Caco-2 (cell line): ENCODE data around the gene ABHD17B. TPM values are rescaled to one million over a fixed set of nuclear protein-coding genes. Genes with fewer than 3 reads are reported as not detected.

Experiments
- BruUV-seq: library from RNA; stranded (reverse); fragments of 400-500 nt; replicated peaks from 2 replicates; lab custom pipeline; 2021; lab: Mats Ljungman, UMichigan
- CTCF ChIA-PET: fragments of 300-600 bp; sonication (Branson Sonifier 250); formaldehyde crosslinking; loops from one replicate; lab custom pipeline; 2022; ENCODE audit warnings: antibody characterized with exemption; lab: Charles Lee
- POLR2A ChIA-PET: fragments of 300-600 bp; sonication (Branson Sonifier 250); formaldehyde crosslinking; loops from one replicate; lab custom pipeline; 2022; ENCODE audit warnings: antibody characterized with exemption; lab: Charles Lee
- DNase-seq, 2 experiments: peaks; one replicate each; pipeline versions ENCODE4 v3.0.0 to v3.0.0-alpha.2; 2020 to 2022
- H3K27me3 ChIP-seq: replicated peaks from 2 replicates; pipeline ENCODE4 v1.6.0; 2011; ENCODE audit warnings: low read length; ENCODE audit not compliant: control insufficient read depth, insufficient read depth
- H3K36me3 ChIP-seq: 2 replicates; pipeline ENCODE4 v1.5.1; 2011; ENCODE audit warnings: low read length; ENCODE audit not compliant: control insufficient read depth, insufficient read depth
- H3K4me1 ChIP-seq: fragments of 250-450 bp; sonication (Bioruptor Pico); 2 replicates; pipeline ENCODE4 v1.5.1; 2020; ENCODE audit warnings: mild to moderate bottlenecking
- H3K4me3 ChIP-seq: 2 replicates; pipeline ENCODE4 v1.5.1; 2011; ENCODE audit warnings: low read depth, mild to moderate bottlenecking, control low read depth, low read length
- H3K9me3 ChIP-seq: fragments of 250-450 bp; sonication (Bioruptor Pico); 2 replicates; pipeline ENCODE4 v1.5.1; 2020; ENCODE audit warnings: mild to moderate bottlenecking, moderate library complexity
- H3K27ac Mint-ChIP-seq: one replicate; pipeline ENCODE4 v1.8.0; 2022; ENCODE audit warnings: mixed read lengths; ENCODE audit not compliant: unreplicated experiment
- H3K27me3 Mint-ChIP-seq: one replicate; pipeline ENCODE4 v1.8.0; 2022; ENCODE audit warnings: mixed read lengths; ENCODE audit not compliant: insufficient read depth, unreplicated experiment
- H3K36me3 Mint-ChIP-seq: one replicate; pipeline ENCODE4 v1.8.0; 2022; ENCODE audit warnings: mild to moderate bottlenecking, mixed read lengths; ENCODE audit not compliant: insufficient read depth, unreplicated experiment
- H3K4me1 Mint-ChIP-seq: one replicate; pipeline ENCODE4 v1.8.0; 2022; ENCODE audit warnings: low read depth, mixed read lengths; ENCODE audit not compliant: unreplicated experiment
- H3K4me3 Mint-ChIP-seq: one replicate; pipeline ENCODE4 v1.8.0; 2022; ENCODE audit warnings: mild to moderate bottlenecking, moderate library complexity, mixed read lengths; ENCODE audit not compliant: unreplicated experiment
- H3K9me3 Mint-ChIP-seq: one replicate; pipeline ENCODE4 v1.8.0; 2022; ENCODE audit warnings: mixed read lengths; ENCODE audit not compliant: unreplicated experiment
- intact Hi-C: fragments of 100-400 bp; cut with micrococcal nuclease; formaldehyde crosslinking; loops from one replicate; pipeline ENCODE4 v1.10.0; 2022; ENCODE audit not compliant: unreplicated experiment
- total RNA-seq: library from RNA; stranded (reverse); gene quantifications from 2 replicates; pipeline ENCODE4 v1.2.3, GENCODE V29; 2022
- TF ChIP-seq, protein P1 (sequence below), 2 experiments: fragments of 200-600 bp in 1 of 2; IDR thresholded peaks; 1 replicate in 1 of 2; 2 replicates in 1 of 2; pipeline versions ENCODE4 v1.5.1 to v1.8.0; 2011 to 2022; ENCODE audit warnings: antibody characterized with exemption in 1 of 2, control low read depth in 1 of 2, inconsistent platforms in 1 of 2, low read depth in 1 of 2, low read length in 1 of 2, mild to moderate bottlenecking in 1 of 2, moderate library complexity in 1 of 2; ENCODE audit not compliant: insufficient read depth in 1 of 2, severe bottlenecking in 1 of 2, unreplicated experiment in 1 of 2

ABHD17B gene
- total RNA-seq, 1 experiment from 2014 or later = 6.9 TPM

DNA sequence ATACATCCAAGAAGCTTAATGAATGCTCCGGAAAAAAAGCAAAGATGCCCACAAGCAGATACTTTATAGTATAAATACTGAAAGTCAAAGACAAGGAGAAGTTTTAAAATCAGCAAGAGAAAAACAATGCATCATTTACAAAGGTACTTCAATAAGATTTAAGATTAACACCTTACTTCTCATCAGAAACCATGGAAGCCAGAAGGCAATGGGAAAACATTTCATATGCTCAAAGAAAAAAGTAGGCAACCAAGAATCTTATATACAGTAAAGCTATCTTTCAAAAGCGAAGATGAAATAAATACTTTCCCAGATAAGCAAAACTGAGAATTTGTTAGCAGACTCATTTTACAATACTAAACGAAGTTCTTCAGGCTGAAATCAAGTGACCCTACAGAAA lies 51.1 kb downstream of the ABHD17B start:
- no peaks in the 10 kb centered on the region for H3K36me3 Mint-ChIP-seq
- DNase-seq = no peak
- Histone ChIP-seq H3K36me3 (no peaks in the 10 kb centered on the region), H3K27me3 (no peaks in the 10 kb centered on the region), H3K4me1 (no peaks in the 10 kb centered on the region), H3K9me3 (no peaks in the 10 kb centered on the region), H3K4me3 (no peak overlapping the region)
- no TSS peak for BruUV-seq
- H3K9me3 Mint-ChIP-seq = no peaks in the 10 kb centered on the region
- POLR2A ChIA-PET = no interaction called here
- no peak overlapping the region for H3K27ac Mint-ChIP-seq
- CTCF ChIA-PET = no interaction called here
- H3K4me1 Mint-ChIP-seq = no peaks in the 10 kb centered on the region
- TF ChIP-seq, protein P1, sequence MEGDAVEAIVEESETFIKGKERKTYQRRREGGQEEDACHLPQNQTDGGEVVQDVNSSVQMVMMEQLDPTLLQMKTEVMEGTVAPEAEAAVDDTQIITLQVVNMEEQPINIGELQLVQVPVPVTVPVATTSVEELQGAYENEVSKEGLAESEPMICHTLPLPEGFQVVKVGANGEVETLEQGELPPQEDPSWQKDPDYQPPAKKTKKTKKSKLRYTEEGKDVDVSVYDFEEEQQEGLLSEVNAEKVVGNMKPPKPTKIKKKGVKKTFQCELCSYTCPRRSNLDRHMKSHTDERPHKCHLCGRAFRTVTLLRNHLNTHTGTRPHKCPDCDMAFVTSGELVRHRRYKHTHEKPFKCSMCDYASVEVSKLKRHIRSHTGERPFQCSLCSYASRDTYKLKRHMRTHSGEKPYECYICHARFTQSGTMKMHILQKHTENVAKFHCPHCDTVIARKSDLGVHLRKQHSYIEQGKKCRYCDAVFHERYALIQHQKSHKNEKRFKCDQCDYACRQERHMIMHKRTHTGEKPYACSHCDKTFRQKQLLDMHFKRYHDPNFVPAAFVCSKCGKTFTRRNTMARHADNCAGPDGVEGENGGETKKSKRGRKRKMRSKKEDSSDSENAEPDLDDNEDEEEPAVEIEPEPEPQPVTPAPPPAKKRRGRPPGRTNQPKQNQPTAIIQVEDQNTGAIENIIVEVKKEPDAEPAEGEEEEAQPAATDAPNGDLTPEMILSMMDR (IDR thresholded peaks at IDR 0.05; ENCODE audit: insufficient read depth in 1 of 2, low read depth in 1 of 2, low read length in 1 of 2, severe bottlenecking in 1 of 2, unreplicated experiment in 1 of 2) = no peak
- no peaks in the 10 kb centered on the region for H3K27me3 Mint-ChIP-seq
- H3K4me3 Mint-ChIP-seq = no peak overlapping the region
- intact Hi-C loops = no loop called here

DNA sequence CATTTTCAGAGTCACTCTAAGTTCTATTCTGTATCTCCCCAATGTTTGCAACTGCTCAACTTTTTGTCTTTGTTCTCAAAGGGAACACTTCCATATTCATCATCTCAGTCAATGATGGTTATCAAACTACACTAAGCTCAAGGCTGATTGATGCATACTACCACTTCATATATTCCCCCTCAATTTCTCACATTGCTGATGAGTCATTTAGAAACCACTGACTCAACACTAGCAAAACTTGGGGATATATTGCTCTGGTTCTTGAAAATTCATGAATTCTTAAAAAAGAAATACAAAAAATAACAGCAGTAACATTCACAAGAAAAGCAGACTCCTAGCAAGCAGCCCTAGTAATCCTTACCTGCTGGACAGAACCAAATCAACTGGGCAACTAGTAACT lies 52.2 kb downstream of the ABHD17B start:
- no peaks in the 10 kb centered on the region for H3K9me3 Mint-ChIP-seq
- TF ChIP-seq, protein P1 (IDR thresholded peaks at IDR 0.05; ENCODE audit: insufficient read depth in 1 of 2, low read depth in 1 of 2, low read length in 1 of 2, severe bottlenecking in 1 of 2, unreplicated experiment in 1 of 2) = no peak
- ChIA-PET POLR2A (no interaction called here), CTCF (no interaction called here)
- H3K27me3 ChIP-seq = no peaks in the 10 kb centered on the region
- intact Hi-C loops = no loop called here
- no peaks in the 10 kb centered on the region for H3K36me3 ChIP-seq
- no peaks in the 10 kb centered on the region for H3K4me1 Mint-ChIP-seq
- H3K4me3 Mint-ChIP-seq = no peak overlapping the region
- no peak for DNase-seq
- H3K4me3 ChIP-seq = no peak overlapping the region
- no peaks in the 10 kb centered on the region for H3K27me3 Mint-ChIP-seq
- H3K27ac Mint-ChIP-seq = no peak overlapping the region
- no peaks in the 10 kb centered on the region for H3K9me3 ChIP-seq
- no peaks in the 10 kb centered on the region for H3K36me3 Mint-ChIP-seq
- BruUV-seq = no TSS peak
- no peaks in the 10 kb centered on the region for H3K4me1 ChIP-seq

DNA sequence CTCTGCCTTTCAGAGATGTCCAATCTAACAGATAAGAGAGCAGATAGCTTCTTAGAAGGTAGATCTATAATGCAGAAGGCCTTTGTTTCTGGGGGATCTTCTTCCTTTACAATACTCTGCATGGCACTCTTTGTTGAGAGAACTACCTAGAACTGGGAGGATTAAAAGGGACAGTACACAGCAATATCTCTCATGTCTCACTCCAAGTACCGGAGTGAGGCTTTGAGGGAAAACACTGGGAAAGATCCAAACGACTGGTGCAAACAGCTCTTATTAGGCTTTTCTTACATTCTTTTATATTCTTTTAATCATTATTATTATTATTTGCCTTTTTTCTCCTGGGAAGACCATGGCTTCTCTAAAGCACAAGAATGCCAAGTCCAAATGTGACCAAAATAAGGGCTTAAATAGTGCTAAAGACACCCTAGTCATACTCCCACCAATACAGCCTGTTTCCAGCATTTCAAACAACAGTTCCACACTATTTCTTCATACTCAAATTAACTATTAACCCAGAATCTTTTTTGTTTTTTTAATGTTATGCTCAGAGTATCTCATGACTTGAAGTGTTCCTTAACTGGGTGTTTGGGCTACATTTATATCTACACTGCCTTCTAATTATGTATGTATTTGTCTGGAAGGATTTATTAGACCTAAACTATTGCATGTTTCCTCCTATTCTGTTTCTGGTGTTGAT lies 52.7 kb downstream of the ABHD17B start:
- no peaks in the 10 kb centered on the region for H3K27me3 ChIP-seq
- no peak overlapping the region for H3K4me3 ChIP-seq
- no peak for DNase-seq
- POLR2A ChIA-PET = no interaction called here
- H3K36me3 ChIP-seq = no peaks in the 10 kb centered on the region
- CTCF ChIA-PET = no interaction called here
- H3K36me3 Mint-ChIP-seq = no peaks in the 10 kb centered on the region
- H3K4me1 ChIP-seq = no peaks in the 10 kb centered on the region
- no TSS peak for BruUV-seq
- H3K4me3 Mint-ChIP-seq = no peak overlapping the region
- no peaks in the 10 kb centered on the region for H3K9me3 ChIP-seq
- no peaks in the 10 kb centered on the region for H3K27me3 Mint-ChIP-seq
- no peaks in the 10 kb centered on the region for H3K9me3 Mint-ChIP-seq
- no peak overlapping the region for H3K27ac Mint-ChIP-seq
- H3K4me1 Mint-ChIP-seq = no peaks in the 10 kb centered on the region
- TF ChIP-seq, protein P1 (IDR thresholded peaks at IDR 0.05; ENCODE audit: insufficient read depth in 1 of 2, low read depth in 1 of 2, low read length in 1 of 2, severe bottlenecking in 1 of 2, unreplicated experiment in 1 of 2) = no peak
- intact Hi-C loops = no loop called here
